GM13977 (cell line): ENCODE data around the gene CFLAR.
A peak's percentile ranks its signal among the peaks of the same experiment; 100 is the strongest.

Experiments
- DNase-seq: peaks from one replicate; pipeline ENCODE4 v3.0.0; 2012; ENCODE audit warnings: low spot score
- CTCF ChIP-seq: IDR thresholded peaks from 2 replicates; pipeline ENCODE4 v1.5.1; 2012; ENCODE audit warnings: mild to moderate bottlenecking, control low read depth; ENCODE audit not compliant: insufficient read depth; ENCODE audit errors: extremely low read depth, missing control alignments
- in situ Hi-C: fragments of 300-500 bp; cut with MboI; formaldehyde crosslinking; loops from one replicate; pipeline ENCODE4 v1.12.0; 2022; ENCODE audit warnings: low sequenced_read_pairs, low pct_unique_long_range_greater_than_20kb, mixed read lengths, inconsistent platforms; ENCODE audit not compliant: unreplicated experiment

The CFLAR gene

GRCh38 chr2:201154615-201155399, 38.8 kb downstream of the CFLAR start:
- DNase-seq: no peak
- TF ChIP-seq CTCF: no peak
- in situ Hi-C loops: no loop called here

- in situ Hi-C loops: no loop called here
- no peak for DNase-seq
- no peak for TF ChIP-seq CTCF
Measured at GRCh38 chr2:201156036-201156435, 40.1 kb downstream of the CFLAR start.

- no peak for DNase-seq
- TF ChIP-seq CTCF: no peak
- in situ Hi-C loops: no loop called here
Measured at GRCh38 chr2:201156640-201157039, 40.7 kb downstream of the CFLAR start.

GRCh38 chr2:201157694-201158093, 41.7 kb downstream of the CFLAR start:
- TF ChIP-seq CTCF: no peak
- no peak for DNase-seq
- in situ Hi-C loops: no loop called here

GRCh38 chr2:201158111-201158929, 42.4 kb downstream of the CFLAR start:
- DNase-seq: peak; percentile 53
- in situ Hi-C loops: no loop called here
- TF ChIP-seq CTCF: peak; percentile 57

DNA sequence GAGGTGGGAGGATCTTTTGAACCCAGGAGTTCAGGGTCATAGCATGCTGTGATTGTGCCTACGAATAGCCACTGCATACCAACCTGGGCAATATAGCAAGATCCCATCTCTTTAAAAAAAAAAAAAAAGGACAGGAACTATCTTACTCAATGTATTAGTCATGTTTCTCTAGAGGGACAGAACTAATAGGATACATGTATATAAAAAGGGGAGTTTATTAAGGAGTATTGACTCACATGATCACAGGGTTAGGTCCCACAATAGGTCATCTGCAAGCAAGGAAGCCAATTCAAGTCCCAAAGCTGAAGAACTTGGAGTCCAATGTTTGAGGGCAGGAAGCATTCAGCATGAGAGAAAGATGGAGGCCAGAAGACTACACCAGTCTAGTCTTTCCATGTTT, 48.2 kb downstream of the CFLAR start:
- no peak for TF ChIP-seq CTCF
- no peak for DNase-seq
- in situ Hi-C loops: no loop called here
